ENCODE data around the gene RCOR3.
"Not testable (repeated sequence)": the region's sequence is repeated elsewhere in the genome, so short reads cannot be mapped to it uniquely, and the experiment has no call there.

RCOR3 gene

GRCh38 chr1:211260141-211261107 lies 1.3 kb downstream of the RCOR3 start:
- no peak for DNase-seq (ENCODE audit: low read depth, low spot score)

GRCh38 chr1:211261229-211261628 lies 2.1 kb downstream of the RCOR3 start:
- no peak for DNase-seq (ENCODE audit: low read depth, low spot score)

- not testable (repeated sequence) for DNase-seq (ENCODE audit: low read depth, low spot score)
These were observed 3.9 kb downstream of the RCOR3 start for GRCh38 chr1:211263022-211263421.

- DNase-seq (ENCODE audit: low read depth, low spot score): no peak
These were observed 8.2 kb downstream of the RCOR3 start for GRCh38 chr1:211267204-211267857.

GRCh38 chr1:211279340-211279739 lies 20.2 kb downstream of the RCOR3 start:
- no peak for DNase-seq (ENCODE audit: low read depth, low spot score)

GRCh38 chr1:211280910-211281309 lies 21.7 kb downstream of the RCOR3 start:
- DNase-seq (ENCODE audit: low read depth, low spot score): no peak

GRCh38 chr1:211281320-211282022 lies 22.3 kb downstream of the RCOR3 start:
- no peak for DNase-seq (ENCODE audit: low read depth, low spot score)

GRCh38 chr1:211282023-211282373 lies 22.8 kb downstream of the RCOR3 start:
- DNase-seq (ENCODE audit: low read depth, low spot score): no peak

- no peak for DNase-seq (ENCODE audit: low read depth, low spot score)
These were observed 26.0 kb downstream of the RCOR3 start for GRCh38 chr1:211285196-211285595.

GRCh38 chr1:211287218-211287617 lies 28.1 kb downstream of the RCOR3 start:
- no peak for DNase-seq (ENCODE audit: low read depth, low spot score)

- DNase-seq (ENCODE audit: low read depth, low spot score): no peak
These were observed 33.2 kb downstream of the RCOR3 start for GRCh38 chr1:211292411-211292810.

- no peak for DNase-seq (ENCODE audit: low read depth, low spot score)
These were observed 37.2 kb downstream of the RCOR3 start for GRCh38 chr1:211296396-211296795.

- no peak for DNase-seq (ENCODE audit: low read depth, low spot score)
These were observed 45.9 kb downstream of the RCOR3 start for GRCh38 chr1:211305044-211305443.

GRCh38 chr1:211309617-211310016 lies 50.5 kb downstream of the RCOR3 start:
- no peak for DNase-seq (ENCODE audit: low read depth, low spot score)

GRCh38 chr1:211313392-211313791 lies 54.2 kb downstream of the RCOR3 start:
- DNase-seq (ENCODE audit: low read depth, low spot score): no peak

GRCh38 chr1:211318576-211319280 lies 59.6 kb downstream of the RCOR3 start:
- DNase-seq (ENCODE audit: low read depth, low spot score): no peak

- no peak for DNase-seq (ENCODE audit: low read depth, low spot score)
These were observed 60.7 kb downstream of the RCOR3 start for GRCh38 chr1:211319892-211320291.

GRCh38 chr1:211320980-211321379 lies 61.8 kb downstream of the RCOR3 start:
- no peak for DNase-seq (ENCODE audit: low read depth, low spot score)

GRCh38 chr1:211321646-211322045 lies 62.5 kb downstream of the RCOR3 start:
- not testable (repeated sequence) for DNase-seq (ENCODE audit: low read depth, low spot score)

GRCh38 chr1:211323156-211324063 lies 64.2 kb downstream of the RCOR3 start:
- DNase-seq (ENCODE audit: low read depth, low spot score): no peak
